ENCODE results near the gene ODR4. TPM values are rescaled to one million over a fixed set of nuclear protein-coding genes. Genes with fewer than 3 reads are reported as not detected.

The ODR4 gene
- total and polyA plus RNA-seq, 9 donors, result 11.6 to 19.1 (median 15.4) TPM

DNA sequence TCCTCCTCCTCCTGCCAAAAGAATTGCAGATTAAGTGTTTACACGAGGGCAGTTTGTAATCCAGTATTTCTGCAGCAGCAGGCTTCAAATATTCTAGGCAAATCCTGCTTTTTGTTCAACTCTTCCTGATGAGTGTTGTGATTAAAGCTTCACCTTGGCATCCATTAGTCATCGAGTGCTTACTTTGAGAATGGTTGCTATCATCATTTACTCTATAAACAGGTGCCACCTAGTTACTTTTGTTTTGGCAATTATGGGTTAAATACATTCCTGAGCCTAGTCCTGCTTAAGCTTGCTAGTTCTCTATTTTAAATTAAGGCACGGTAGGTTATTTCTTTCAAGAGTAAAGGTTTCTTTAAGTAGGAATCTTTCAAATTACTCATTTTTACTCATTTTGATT is 64.9 kb downstream of the ODR4 start:
- no peaks in the 10 kb centered on the region for H3K27me3 ChIP-seq
- H3K4me3 ChIP-seq, result no peak overlapping the region
- no peaks in the 10 kb centered on the region for H3K4me1 ChIP-seq (ENCODE audit: insufficient read depth)
- TF ChIP-seq EP300 (IDR thresholded peaks at IDR 0.05) (no peak), POLR2A (IDR thresholded peaks at IDR 0.05) (no peak)
- TF ChIP-seq, protein P1, sequence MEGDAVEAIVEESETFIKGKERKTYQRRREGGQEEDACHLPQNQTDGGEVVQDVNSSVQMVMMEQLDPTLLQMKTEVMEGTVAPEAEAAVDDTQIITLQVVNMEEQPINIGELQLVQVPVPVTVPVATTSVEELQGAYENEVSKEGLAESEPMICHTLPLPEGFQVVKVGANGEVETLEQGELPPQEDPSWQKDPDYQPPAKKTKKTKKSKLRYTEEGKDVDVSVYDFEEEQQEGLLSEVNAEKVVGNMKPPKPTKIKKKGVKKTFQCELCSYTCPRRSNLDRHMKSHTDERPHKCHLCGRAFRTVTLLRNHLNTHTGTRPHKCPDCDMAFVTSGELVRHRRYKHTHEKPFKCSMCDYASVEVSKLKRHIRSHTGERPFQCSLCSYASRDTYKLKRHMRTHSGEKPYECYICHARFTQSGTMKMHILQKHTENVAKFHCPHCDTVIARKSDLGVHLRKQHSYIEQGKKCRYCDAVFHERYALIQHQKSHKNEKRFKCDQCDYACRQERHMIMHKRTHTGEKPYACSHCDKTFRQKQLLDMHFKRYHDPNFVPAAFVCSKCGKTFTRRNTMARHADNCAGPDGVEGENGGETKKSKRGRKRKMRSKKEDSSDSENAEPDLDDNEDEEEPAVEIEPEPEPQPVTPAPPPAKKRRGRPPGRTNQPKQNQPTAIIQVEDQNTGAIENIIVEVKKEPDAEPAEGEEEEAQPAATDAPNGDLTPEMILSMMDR (IDR thresholded peaks at IDR 0.05), result no peak
- H3K27ac ChIP-seq, result no peak overlapping the region
- DNase-seq, result no peak
- intact Hi-C loops (cut with DNase I), result no loop called here
- H3K9me3 ChIP-seq, result no peaks in the 10 kb centered on the region
- WGBS, 3 donors, result 22 to 33% (median 31%) methylated on average over 3 of the region's 3 CpGs
- no peaks in the 10 kb centered on the region for H3K36me3 ChIP-seq

DNA sequence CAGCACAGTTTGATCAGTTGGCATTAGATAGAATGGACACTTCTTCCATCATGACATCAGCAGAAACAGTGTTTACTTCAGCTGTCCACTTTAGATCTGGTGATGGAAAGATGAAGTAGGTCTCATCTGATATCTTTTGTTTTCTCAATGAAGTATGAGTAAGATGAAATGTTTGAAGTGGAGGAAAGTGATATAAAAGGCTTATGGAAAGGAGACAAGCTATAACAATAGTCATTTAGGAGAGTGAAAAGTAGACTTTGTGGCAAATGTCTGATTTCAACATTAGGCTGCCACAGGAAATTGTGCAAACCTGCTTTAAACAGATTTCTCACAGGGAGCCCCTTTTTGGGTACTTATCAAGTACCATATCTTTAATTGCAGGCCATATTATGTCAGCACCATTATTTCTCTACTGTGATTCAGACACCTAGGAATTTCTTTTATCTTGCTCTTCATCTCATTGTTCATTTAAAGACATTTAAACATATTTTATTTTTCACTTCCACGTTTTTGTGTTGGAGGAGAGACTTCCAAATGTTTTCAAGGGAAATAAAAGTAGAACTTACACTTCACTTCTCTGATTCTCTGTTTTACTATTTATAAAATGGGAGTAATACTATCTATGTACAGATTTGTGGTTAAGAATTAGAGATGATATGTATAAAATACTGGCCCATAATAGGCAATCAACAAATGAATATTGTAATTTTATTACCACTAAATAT is 67.2 kb downstream of the ODR4 start:
- DNase-seq, result no peak
- H3K4me3 ChIP-seq, result no peak overlapping the region
- H3K9me3 ChIP-seq, result no peaks in the 10 kb centered on the region
- H3K4me1 ChIP-seq (ENCODE audit: insufficient read depth), result no peaks in the 10 kb centered on the region
- 33 to 44% (median 34%) methylated on average over 1 of the region's 1 CpG for WGBS, 3 donors
- TF ChIP-seq, protein P1 (IDR thresholded peaks at IDR 0.05), result no peak
- no peak for TF ChIP-seq EP300 (IDR thresholded peaks at IDR 0.05)
- no peak for TF ChIP-seq POLR2A (IDR thresholded peaks at IDR 0.05)
- H3K27me3 ChIP-seq, result no peaks in the 10 kb centered on the region
- intact Hi-C loops (cut with DNase I), result no loop called here
- H3K27ac ChIP-seq, result no peak overlapping the region
- no peaks in the 10 kb centered on the region for H3K36me3 ChIP-seq

DNA sequence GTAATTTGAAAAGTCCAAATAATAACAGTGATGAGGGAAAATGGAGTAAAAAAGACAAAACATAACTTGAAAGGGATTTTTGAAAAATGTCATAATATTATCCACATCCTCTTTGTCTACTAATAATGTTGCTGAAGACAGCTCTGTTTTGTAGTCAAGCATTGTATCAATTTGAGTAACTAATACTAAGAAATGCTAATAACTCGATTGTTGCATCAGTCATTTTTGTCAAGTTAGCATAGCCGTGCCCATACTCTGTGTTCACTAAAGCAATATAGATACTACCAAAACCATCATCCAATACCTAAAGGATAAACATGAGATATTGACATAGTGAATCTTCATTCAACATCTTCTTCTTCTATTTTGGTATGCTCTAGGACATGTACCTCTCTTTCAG is 68.0 kb downstream of the ODR4 start:
- H3K36me3 ChIP-seq, result no peaks in the 10 kb centered on the region
- TF ChIP-seq POLR2A (IDR thresholded peaks at IDR 0.05) (no peak), EP300 (IDR thresholded peaks at IDR 0.05) (no peak)
- TF ChIP-seq, protein P1 (IDR thresholded peaks at IDR 0.05), result no peak
- WGBS, 3 donors, result 90 to 97% (median 91%) methylated on average over 2 of the region's 2 CpGs

DNA sequence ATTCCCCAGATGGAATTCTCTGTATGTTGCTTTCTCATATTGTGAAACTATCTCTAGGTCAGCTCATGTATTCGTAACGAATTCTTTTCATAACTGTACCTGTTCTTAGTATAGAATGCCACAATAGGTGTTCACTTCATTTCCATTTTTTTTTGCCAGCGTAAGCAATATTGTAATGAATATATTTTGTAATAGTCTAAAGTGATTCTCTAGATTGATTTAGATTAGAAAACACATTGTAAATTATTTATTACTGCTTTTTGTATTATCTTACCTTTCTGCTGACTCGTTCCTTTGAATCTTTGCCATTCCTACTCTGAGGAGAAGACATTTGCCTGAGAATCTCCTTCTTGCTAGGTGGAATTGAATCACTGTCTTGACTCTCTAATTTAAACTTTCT is 70.5 kb downstream of the ODR4 start:
- DNase-seq, result no peak
- no peak for TF ChIP-seq EP300 (IDR thresholded peaks at IDR 0.05)
- TF ChIP-seq, protein P1 (IDR thresholded peaks at IDR 0.05), result no peak
- no peak for TF ChIP-seq POLR2A (IDR thresholded peaks at IDR 0.05)
- Histone ChIP-seq H3K9me3 (no peaks in the 10 kb centered on the region), H3K27me3 (no peaks in the 10 kb centered on the region), H3K4me1 (ENCODE audit: insufficient read depth) (no peaks in the 10 kb centered on the region), H3K4me3 (no peak overlapping the region), H3K27ac (no peak overlapping the region), H3K36me3 (no peaks in the 10 kb centered on the region)
- 87 to 89% (median 88%) methylated on average over 4 of the region's 4 CpGs for WGBS, 3 donors
- intact Hi-C loops (cut with DNase I), result no loop called here

More for the DNA sequence above, 68.0 kb downstream of the ODR4 start:
- Histone ChIP-seq H3K4me3 (no peak overlapping the region), H3K9me3 (no peaks in the 10 kb centered on the region), H3K27ac (no peak overlapping the region), H3K4me1 (ENCODE audit: insufficient read depth) (no peaks in the 10 kb centered on the region), H3K27me3 (no peaks in the 10 kb centered on the region)
- intact Hi-C loops (cut with DNase I), result no loop called here
- no peak for DNase-seq
